Measurements from ENCODE around the gene DNAJC22.

The DNAJC22 gene

GRCh38 chr12:49335955-49336644 is 10.6 kb upstream of the DNAJC22 start:
- TF ChIP-seq, protein P1, sequence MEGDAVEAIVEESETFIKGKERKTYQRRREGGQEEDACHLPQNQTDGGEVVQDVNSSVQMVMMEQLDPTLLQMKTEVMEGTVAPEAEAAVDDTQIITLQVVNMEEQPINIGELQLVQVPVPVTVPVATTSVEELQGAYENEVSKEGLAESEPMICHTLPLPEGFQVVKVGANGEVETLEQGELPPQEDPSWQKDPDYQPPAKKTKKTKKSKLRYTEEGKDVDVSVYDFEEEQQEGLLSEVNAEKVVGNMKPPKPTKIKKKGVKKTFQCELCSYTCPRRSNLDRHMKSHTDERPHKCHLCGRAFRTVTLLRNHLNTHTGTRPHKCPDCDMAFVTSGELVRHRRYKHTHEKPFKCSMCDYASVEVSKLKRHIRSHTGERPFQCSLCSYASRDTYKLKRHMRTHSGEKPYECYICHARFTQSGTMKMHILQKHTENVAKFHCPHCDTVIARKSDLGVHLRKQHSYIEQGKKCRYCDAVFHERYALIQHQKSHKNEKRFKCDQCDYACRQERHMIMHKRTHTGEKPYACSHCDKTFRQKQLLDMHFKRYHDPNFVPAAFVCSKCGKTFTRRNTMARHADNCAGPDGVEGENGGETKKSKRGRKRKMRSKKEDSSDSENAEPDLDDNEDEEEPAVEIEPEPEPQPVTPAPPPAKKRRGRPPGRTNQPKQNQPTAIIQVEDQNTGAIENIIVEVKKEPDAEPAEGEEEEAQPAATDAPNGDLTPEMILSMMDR (IDR thresholded peaks at IDR 0.05; ENCODE audit: insufficient read depth, low read depth, low read length, missing control alignments): no peak

GRCh38 chr12:49336645-49337584 is 9.8 kb upstream of the DNAJC22 start, which contains the start of gene C1QL4:
C1QL4 (minus strand) TSS chr12:49337188; CDS start chr12:49336477, 711 bp downstream.
- peak; percentile 69 for DNase-seq (ENCODE audit: low read depth)
- H3K4me3 ChIP-seq (ENCODE audit: low read length): peak within 1 kb of the TSS; percentile 27
- TF ChIP-seq, protein P1 (IDR thresholded peaks at IDR 0.05; ENCODE audit: insufficient read depth, low read depth, low read length, missing control alignments): peak; percentile 72

More at GRCh38 chr12:49335955-49336644, 10.6 kb upstream of the DNAJC22 start:
- no peak overlapping the region for H3K4me3 ChIP-seq (ENCODE audit: low read length)
- DNase-seq (ENCODE audit: low read depth): no peak

GRCh38 chr12:49338830-49339463 is 7.7 kb upstream of the DNAJC22 start:
- no peak for DNase-seq (ENCODE audit: low read depth)
- TF ChIP-seq, protein P1 (IDR thresholded peaks at IDR 0.05; ENCODE audit: insufficient read depth, low read depth, low read length, missing control alignments): no peak

DNA sequence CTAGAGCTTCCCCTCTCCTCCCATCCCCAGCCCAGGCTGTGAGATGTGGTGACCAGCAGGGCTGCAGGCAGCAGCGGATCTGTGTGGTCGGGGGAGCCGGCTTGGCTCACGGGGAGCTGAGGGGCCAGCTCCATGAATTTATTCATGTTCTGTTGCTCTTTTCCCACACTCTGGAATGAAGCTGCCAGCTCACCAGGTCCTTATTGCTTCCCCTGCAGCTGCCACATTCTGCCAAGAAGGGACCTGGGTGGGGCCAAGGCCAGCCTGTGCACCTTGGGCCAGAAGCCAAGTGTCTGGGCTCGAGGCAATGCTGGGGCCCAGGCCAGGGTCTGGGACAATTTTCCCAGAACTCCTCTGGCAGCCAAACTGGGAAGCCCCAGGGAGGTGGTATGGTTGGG is 7.2 kb upstream of the DNAJC22 start:
- H3K4me3 ChIP-seq (ENCODE audit: low read length): no peak overlapping the region
- TF ChIP-seq, protein P1 (IDR thresholded peaks at IDR 0.05; ENCODE audit: insufficient read depth, low read depth, low read length, missing control alignments): no peak
- DNase-seq (ENCODE audit: low read depth): no peak

More at GRCh38 chr12:49338830-49339463, 7.7 kb upstream of the DNAJC22 start:
- H3K4me3 ChIP-seq (ENCODE audit: low read length): no peak overlapping the region

DNA sequence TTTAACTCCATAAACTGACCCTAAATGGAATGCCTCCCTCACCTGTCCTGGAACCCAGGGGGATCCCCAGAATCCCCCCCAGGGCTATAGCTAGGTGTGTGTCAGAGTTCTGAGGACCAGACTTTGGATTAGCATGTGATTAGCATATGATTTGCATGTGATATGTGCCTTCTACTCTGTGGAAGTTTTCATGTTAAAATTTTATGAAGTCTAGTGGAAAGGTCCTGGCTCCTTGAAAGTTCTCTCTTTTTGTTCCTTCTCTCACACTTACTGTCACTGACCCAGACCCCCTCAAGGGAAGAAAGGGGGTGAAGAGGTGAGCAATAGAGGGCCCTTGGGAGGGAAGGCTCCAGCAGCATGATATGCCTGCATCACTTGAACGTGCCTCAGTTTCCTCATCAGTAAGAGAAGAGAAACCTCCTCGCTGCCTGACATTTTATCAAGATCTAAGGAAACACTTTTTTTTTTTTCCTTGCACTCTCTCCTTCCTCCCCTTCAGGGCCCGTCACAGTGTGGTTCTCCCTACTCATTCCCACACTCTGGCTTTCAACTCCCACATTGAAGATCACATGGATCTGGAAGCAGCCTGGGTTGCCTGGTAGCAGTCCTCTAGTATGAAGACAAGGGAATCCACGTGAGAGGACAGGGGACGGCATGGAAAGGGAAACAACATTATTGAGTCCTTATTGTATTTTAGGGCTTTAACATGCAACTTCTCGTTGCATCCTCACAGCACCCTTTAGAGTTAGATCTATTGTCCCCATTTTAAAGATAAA is 6.4 kb upstream of the DNAJC22 start:
- DNase-seq (ENCODE audit: low read depth): no peak
- TF ChIP-seq, protein P1 (IDR thresholded peaks at IDR 0.05; ENCODE audit: insufficient read depth, low read depth, low read length, missing control alignments): no peak
- H3K4me3 ChIP-seq (ENCODE audit: low read length): no peak overlapping the region
